GM23338 (cell line): ENCODE results near the gene SLC44A1. TPM values are rescaled to one million over a fixed set of nuclear protein-coding genes. Genes with fewer than 3 reads are reported as not detected.

ENCODE experiments used
- ATAC-seq: fragments of 200-7000 bp; cut with Tn5 transposase; 3 replicates; pipeline ENCODE4 v1.9.1; 2020
- DNase-seq: peaks from one replicate; pipeline ENCODE4 v3.0.0-alpha.2; 2015; ENCODE audit warnings: low spot score
- H2AFZ ChIP-seq: fragments of 200-600 bp; sonication (generic); 2 replicates; pipeline ENCODE4 v1.8.0; 2016; ENCODE audit warnings: antibody characterized with exemption, mild to moderate bottlenecking, moderate library complexity
- H3F3A ChIP-seq: fragments of 200-600 bp; sonication (generic); replicated peaks from 2 replicates; pipeline ENCODE4 v1.8.0; 2017; ENCODE audit warnings: antibody characterized with exemption, mixed run types, low read depth
- H3K27ac ChIP-seq: fragments of 200-600 bp; sonication (generic); 2 replicates; pipeline ENCODE4 v1.6.1; 2016; ENCODE audit warnings: low read depth
- H3K27me3 ChIP-seq: fragments of 200-600 bp; sonication (generic); 2 replicates; pipeline ENCODE4 v1.8.0; 2016; ENCODE audit warnings: mild to moderate bottlenecking, mixed run types, moderate library complexity; ENCODE audit not compliant: insufficient read depth
- H3K36me3 ChIP-seq: fragments of 200-600 bp; sonication (generic); 2 replicates; pipeline ENCODE4 v1.8.0; 2016; ENCODE audit warnings: mild to moderate bottlenecking; ENCODE audit not compliant: insufficient read depth
- H3K4me1 ChIP-seq: fragments of 200-600 bp; sonication (generic); 2 replicates; pipeline ENCODE4 v1.8.0; 2016; ENCODE audit warnings: mild to moderate bottlenecking, moderate library complexity; ENCODE audit not compliant: insufficient read depth
- H3K4me2 ChIP-seq: fragments of 200-600 bp; sonication (generic); 2 replicates; pipeline ENCODE4 v1.7.1; 2017; ENCODE audit warnings: mixed run types
- H3K4me3 ChIP-seq: fragments of 200-600 bp; sonication (generic); 2 replicates; pipeline ENCODE4 v1.6.1; 2016; ENCODE audit warnings: mixed run types
- H3K79me2 ChIP-seq: fragments of 200-600 bp; sonication (generic); replicated peaks from 2 replicates; pipeline ENCODE4 v1.8.0; 2017; ENCODE audit warnings: mild to moderate bottlenecking; ENCODE audit not compliant: insufficient read depth
- H3K9me2 ChIP-seq: fragments of 200-600 bp; sonication (generic); 2 replicates; pipeline ENCODE4 v1.8.0; 2017; ENCODE audit not compliant: insufficient read depth
- H4K20me1 ChIP-seq: fragments of 200-600 bp; sonication (generic); replicated peaks from 2 replicates; pipeline ENCODE4 v1.8.0; 2017; ENCODE audit warnings: mild to moderate bottlenecking; ENCODE audit not compliant: insufficient read depth
- H3K27ac Mint-ChIP-seq: 2 replicates; pipeline ENCODE4 v1.8.0; 2020; ENCODE audit warnings: inconsistent platforms, mild to moderate bottlenecking, moderate library complexity, mixed read lengths
- H3K27me3 Mint-ChIP-seq: 3 replicates; pipeline ENCODE4 v1.8.0; 2022; ENCODE audit warnings: low read depth, mild to moderate bottlenecking, moderate library complexity, mixed read lengths, inconsistent platforms; ENCODE audit not compliant: insufficient read depth, poor library complexity
- H3K36me3 Mint-ChIP-seq: 3 replicates; pipeline ENCODE4 v1.8.0; 2021; ENCODE audit warnings: low read depth, mild to moderate bottlenecking, inconsistent platforms, moderate library complexity, mixed read lengths
- H3K4me1 Mint-ChIP-seq: 3 replicates; pipeline ENCODE4 v1.8.0; 2020; ENCODE audit warnings: mild to moderate bottlenecking, inconsistent platforms, mixed read lengths
- H3K4me3 Mint-ChIP-seq: 3 replicates; pipeline ENCODE4 v1.8.0; 2021; ENCODE audit warnings: moderate library complexity, mild to moderate bottlenecking, inconsistent platforms, mixed read lengths
- H3K9me3 Mint-ChIP-seq: 3 replicates; pipeline ENCODE4 v1.8.0; 2020; ENCODE audit warnings: moderate library complexity, mild to moderate bottlenecking, inconsistent platforms, mixed read lengths
- EZH2 ChIP-seq: fragments of 200-600 bp; sonication (generic); IDR thresholded peaks from one replicate; pipeline ENCODE4 v1.8.0; 2017; ENCODE audit warnings: antibody characterized with exemption, mild to moderate bottlenecking, low read depth; ENCODE audit not compliant: unreplicated experiment
- JUNB ChIP-seq: IDR thresholded peaks from one replicate; pipeline ENCODE4 v1.6.1; 2016; ENCODE audit warnings: antibody characterized with exemption; ENCODE audit not compliant: unreplicated experiment
- NANOG ChIP-seq: IDR thresholded peaks from 2 replicates; pipeline ENCODE4 v1.6.1; 2016; ENCODE audit warnings: antibody characterized with exemption, borderline replicate concordance
- POLR2AphosphoS5 ChIP-seq: IDR thresholded peaks from 2 replicates; pipeline ENCODE4 v1.6.1; 2016; ENCODE audit warnings: antibody characterized with exemption, low read depth
- REST ChIP-seq: IDR thresholded peaks from one replicate; pipeline ENCODE4 v1.6.1; 2018; ENCODE audit warnings: antibody characterized with exemption; ENCODE audit not compliant: unreplicated experiment
- ZNF114 ChIP-seq: fragments of 250-450 bp; sonication (Bioruptor Pico); IDR thresholded peaks from 2 replicates; pipeline ENCODE4 v1.5.0; 2020; ENCODE audit warnings: mild to moderate bottlenecking, moderate library complexity
- ZNF331 ChIP-seq: fragments of 250-450 bp; sonication (Bioruptor Pico); IDR thresholded peaks from 2 replicates; pipeline ENCODE4 v1.5.0; 2020; ENCODE audit warnings: low read depth, mild to moderate bottlenecking, moderate library complexity
- polyA plus RNA-seq: library from polyadenylated mRNA; unstranded; fragments of >200 nt; fragmentation: Nextera tagmentation; extraction: Ambion mirVana; gene quantifications from 2 replicates; pipeline ENCODE4 v1.2.1, GENCODE V29; 2016
- total RNA-seq: library from RNA; depleted of rRNA; stranded (reverse); fragments of >200 nt; shearing (Covaris generic); gene quantifications from 2 replicates; pipeline ENCODE4 v1.2.3, GENCODE V29; 2014
- TF ChIP-seq, protein P1 (sequence below): IDR thresholded peaks from 2 replicates; pipeline ENCODE4 v1.6.1; 2016; ENCODE audit warnings: antibody characterized with exemption
- TF ChIP-seq, protein P2 (sequence below), 2 experiments: fragments of 200-600 bp in 1 of 2; sonication (generic) in 1 of 2; conservative IDR thresholded peaks; 2 replicates each; pipeline versions ENCODE4 v1.5.1 to v1.6.1; 2016 to 2017; ENCODE audit warnings: antibody characterized with exemption in 2 of 2, low read depth in 2 of 2, mild to moderate bottlenecking in 2 of 2, moderate library complexity in 1 of 2

SLC44A1 gene
- total and polyA plus RNA-seq, 2 experiments from 2014 or later, result 14.9 to 75.0 TPM

- no peak for TF ChIP-seq EZH2
Observed at GRCh38 chr9:105289305-105289704, 44.9 kb downstream of the SLC44A1 start (continued).

DNA sequence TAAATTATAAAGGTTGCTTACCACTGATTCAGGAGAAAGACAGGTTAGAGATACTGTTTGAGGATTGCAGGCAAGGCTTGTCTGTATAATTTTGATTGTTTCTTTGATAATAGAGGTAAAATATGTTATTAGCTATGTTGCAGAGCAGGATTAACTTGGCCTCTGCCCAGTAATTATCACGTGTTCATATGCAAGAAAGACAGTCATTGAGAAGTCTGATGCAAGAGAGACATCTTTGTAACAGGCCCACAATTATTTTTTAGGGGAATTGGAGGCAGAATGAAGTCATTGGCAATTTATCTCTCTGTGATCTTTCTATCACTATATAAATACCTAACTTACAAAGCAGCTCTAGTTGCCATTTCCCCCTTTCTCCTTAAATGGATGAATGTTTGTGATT, 46.0 kb downstream of the SLC44A1 start:
- peaks cover 81% of the 10 kb centered on the region for H3K4me1 Mint-ChIP-seq
- H3K9me2 ChIP-seq, result no peaks in the 10 kb centered on the region
- H3K4me3 ChIP-seq, result no peak overlapping the region
- peaks cover 2% of the 10 kb centered on the region for H3K27me3 Mint-ChIP-seq
- H3K36me3 Mint-ChIP-seq, result no peaks in the 10 kb centered on the region
- no peak for DNase-seq
- peaks cover 3% of the 10 kb centered on the region; the same call in 1 of the 2 replicates for H3F3A ChIP-seq
- no peak overlapping the region for H2AFZ ChIP-seq
- no peak overlapping the region for H3K4me3 Mint-ChIP-seq
- peak overlapping the region; percentile 91 for H3K27ac Mint-ChIP-seq
- no peaks in the 10 kb centered on the region for H3K36me3 ChIP-seq
- peaks cover 84% of the 10 kb centered on the region for H3K79me2 ChIP-seq
- H3K27ac ChIP-seq, result peak overlapping the region; percentile 67
- ATAC-seq, result no peak
- no peak overlapping the region for H3K4me2 ChIP-seq
- H3K27me3 ChIP-seq, result no peaks in the 10 kb centered on the region
- no peaks in the 10 kb centered on the region for H4K20me1 ChIP-seq
- peaks cover 93% of the 10 kb centered on the region for H3K4me1 ChIP-seq
- no peaks in the 10 kb centered on the region for H3K9me3 Mint-ChIP-seq
- no peak for TF ChIP-seq POLR2AphosphoS5

DNA sequence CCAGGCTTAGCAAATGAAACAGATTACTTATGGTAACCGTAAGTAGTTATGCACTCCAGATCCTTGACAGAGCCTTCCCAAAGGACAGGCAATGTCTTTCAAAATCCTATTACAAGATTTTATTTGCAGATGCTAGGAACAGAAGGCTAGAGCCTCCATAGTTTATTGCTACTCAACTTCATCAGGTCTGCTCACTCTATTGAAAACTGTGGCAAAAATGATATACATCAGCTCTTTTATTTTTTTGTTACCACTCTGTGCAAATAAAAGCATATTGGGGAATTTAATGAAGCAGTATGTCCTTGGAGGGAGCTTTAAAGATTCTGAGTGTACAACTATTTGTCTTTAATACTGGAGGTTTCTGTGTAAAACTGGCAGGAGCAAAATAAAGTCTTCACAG, 46.5 kb downstream of the SLC44A1 start:
- Mint-ChIP-seq H3K36me3 (no peaks in the 10 kb centered on the region), H3K4me1 (peaks cover 79% of the 10 kb centered on the region), H3K27me3 (peaks cover 2% of the 10 kb centered on the region), H3K9me3 (no peaks in the 10 kb centered on the region), H3K4me3 (no peak overlapping the region), H3K27ac (peak overlapping the region; percentile 91)
- H3K36me3 ChIP-seq, result no peaks in the 10 kb centered on the region
- peak overlapping the region; percentile 3; the same call in 1 of the 2 replicates for H3K4me2 ChIP-seq
- H3F3A ChIP-seq, result peaks cover 3% of the 10 kb centered on the region; the same call in 1 of the 2 replicates
- no peak for DNase-seq
- no peak overlapping the region for H3K4me3 ChIP-seq
- no peak for ATAC-seq
- no peaks in the 10 kb centered on the region for H3K9me2 ChIP-seq
- no peak overlapping the region for H2AFZ ChIP-seq
- H3K27ac ChIP-seq, result peak overlapping the region; percentile 67
- no peaks in the 10 kb centered on the region for H4K20me1 ChIP-seq
- H3K79me2 ChIP-seq, result peaks cover 87% of the 10 kb centered on the region
- peaks cover 92% of the 10 kb centered on the region for H3K4me1 ChIP-seq
- no peaks in the 10 kb centered on the region for H3K27me3 ChIP-seq
- TF ChIP-seq, protein P1, sequence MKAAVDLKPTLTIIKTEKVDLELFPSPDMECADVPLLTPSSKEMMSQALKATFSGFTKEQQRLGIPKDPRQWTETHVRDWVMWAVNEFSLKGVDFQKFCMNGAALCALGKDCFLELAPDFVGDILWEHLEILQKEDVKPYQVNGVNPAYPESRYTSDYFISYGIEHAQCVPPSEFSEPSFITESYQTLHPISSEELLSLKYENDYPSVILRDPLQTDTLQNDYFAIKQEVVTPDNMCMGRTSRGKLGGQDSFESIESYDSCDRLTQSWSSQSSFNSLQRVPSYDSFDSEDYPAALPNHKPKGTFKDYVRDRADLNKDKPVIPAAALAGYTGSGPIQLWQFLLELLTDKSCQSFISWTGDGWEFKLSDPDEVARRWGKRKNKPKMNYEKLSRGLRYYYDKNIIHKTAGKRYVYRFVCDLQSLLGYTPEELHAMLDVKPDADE, result no peak
- TF ChIP-seq JUNB (no peak), EZH2 (no peak), ZNF331 (CRISPR knock-in tag) (no peak), REST (no peak), ZNF114 (CRISPR knock-in tag) (no peak), NANOG (no peak)
- TF ChIP-seq, protein P2, sequence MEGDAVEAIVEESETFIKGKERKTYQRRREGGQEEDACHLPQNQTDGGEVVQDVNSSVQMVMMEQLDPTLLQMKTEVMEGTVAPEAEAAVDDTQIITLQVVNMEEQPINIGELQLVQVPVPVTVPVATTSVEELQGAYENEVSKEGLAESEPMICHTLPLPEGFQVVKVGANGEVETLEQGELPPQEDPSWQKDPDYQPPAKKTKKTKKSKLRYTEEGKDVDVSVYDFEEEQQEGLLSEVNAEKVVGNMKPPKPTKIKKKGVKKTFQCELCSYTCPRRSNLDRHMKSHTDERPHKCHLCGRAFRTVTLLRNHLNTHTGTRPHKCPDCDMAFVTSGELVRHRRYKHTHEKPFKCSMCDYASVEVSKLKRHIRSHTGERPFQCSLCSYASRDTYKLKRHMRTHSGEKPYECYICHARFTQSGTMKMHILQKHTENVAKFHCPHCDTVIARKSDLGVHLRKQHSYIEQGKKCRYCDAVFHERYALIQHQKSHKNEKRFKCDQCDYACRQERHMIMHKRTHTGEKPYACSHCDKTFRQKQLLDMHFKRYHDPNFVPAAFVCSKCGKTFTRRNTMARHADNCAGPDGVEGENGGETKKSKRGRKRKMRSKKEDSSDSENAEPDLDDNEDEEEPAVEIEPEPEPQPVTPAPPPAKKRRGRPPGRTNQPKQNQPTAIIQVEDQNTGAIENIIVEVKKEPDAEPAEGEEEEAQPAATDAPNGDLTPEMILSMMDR (conservative IDR thresholded peaks at IDR 0.05; ENCODE audit: low read depth in 2 of 2), result no peak
